DND-41 (cell line): Measurements from ENCODE around the gene MAGI1.

Experiments
- CTCF ChIP-seq: IDR thresholded peaks from 2 replicates; pipeline ENCODE4 v1.5.1; 2012; ENCODE audit warnings: borderline replicate concordance, low read length, moderate library complexity, mild to moderate bottlenecking; ENCODE audit not compliant: poor library complexity, severe bottlenecking; ENCODE audit errors: extremely low read depth
- EZH2 ChIP-seq: IDR thresholded peaks from 3 replicates; pipeline ENCODE4 v1.6.1; 2012; ENCODE audit warnings: borderline replicate concordance, low read depth, mild to moderate bottlenecking, moderate library complexity, low read length, inconsistent platforms; ENCODE audit not compliant: severe bottlenecking

DNA sequence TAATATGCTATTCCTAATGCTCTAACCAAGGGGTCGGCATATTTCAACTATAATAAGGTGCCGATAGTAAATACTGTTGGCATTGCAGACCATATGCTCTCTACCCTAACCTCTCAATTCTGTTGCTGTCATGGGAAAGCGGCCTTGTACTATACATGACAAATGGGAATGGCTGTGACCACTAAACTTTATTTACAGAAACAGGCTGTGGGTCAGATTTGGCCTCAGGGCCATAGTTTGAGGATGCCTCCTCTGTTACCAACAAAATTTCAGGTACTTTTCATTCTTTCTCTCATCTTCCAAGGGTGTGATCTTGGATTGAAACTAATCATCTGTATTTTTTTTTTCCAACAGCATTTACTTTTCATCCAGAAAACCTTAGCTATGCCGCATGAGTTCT lies 242.0 kb downstream of the MAGI1 start:
- TF ChIP-seq CTCF = no peak
- no peak for TF ChIP-seq EZH2
